Neural cell (in vitro differentiated cells): ENCODE results near the gene TIPRL.
"Not testable (repeated sequence)": the region's sequence is repeated elsewhere in the genome, so short reads cannot be mapped to it uniquely, and the experiment has no call there.

Experiments used
- TAF1 ChIP-seq: IDR thresholded peaks from 2 replicates; pipeline ENCODE4 v1.6.1; 2012; ENCODE audit warnings: low read depth
- TF ChIP-seq, protein P1 (sequence below): fragments of 450-650 bp; IDR thresholded peaks from 2 replicates; pipeline ENCODE4 v1.5.1; 2014; ENCODE audit warnings: antibody characterized with exemption, mild to moderate bottlenecking, moderate library complexity; ENCODE audit not compliant: poor library complexity, severe bottlenecking

DNA sequence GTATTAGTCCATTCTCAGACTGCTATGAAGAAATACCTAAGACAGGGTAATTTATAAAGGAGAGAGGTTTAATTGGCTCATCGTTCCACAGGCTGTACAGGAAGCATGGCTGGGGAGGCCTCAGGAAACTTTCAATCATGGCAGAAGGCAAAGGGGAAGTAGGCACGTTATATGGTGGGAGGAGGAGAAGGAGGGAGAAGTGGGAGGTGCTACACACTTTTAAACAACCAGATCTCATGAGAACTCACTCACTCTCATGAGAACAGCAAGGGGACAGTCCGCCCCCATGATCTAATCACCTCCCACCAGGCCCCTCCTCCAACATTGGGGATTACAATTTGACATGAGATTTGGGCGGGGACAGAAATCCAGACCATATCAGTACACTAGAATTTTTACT, 24.1 kb upstream of the TIPRL start:
- TF ChIP-seq TAF1 = not testable (repeated sequence)
- TF ChIP-seq, protein P1, sequence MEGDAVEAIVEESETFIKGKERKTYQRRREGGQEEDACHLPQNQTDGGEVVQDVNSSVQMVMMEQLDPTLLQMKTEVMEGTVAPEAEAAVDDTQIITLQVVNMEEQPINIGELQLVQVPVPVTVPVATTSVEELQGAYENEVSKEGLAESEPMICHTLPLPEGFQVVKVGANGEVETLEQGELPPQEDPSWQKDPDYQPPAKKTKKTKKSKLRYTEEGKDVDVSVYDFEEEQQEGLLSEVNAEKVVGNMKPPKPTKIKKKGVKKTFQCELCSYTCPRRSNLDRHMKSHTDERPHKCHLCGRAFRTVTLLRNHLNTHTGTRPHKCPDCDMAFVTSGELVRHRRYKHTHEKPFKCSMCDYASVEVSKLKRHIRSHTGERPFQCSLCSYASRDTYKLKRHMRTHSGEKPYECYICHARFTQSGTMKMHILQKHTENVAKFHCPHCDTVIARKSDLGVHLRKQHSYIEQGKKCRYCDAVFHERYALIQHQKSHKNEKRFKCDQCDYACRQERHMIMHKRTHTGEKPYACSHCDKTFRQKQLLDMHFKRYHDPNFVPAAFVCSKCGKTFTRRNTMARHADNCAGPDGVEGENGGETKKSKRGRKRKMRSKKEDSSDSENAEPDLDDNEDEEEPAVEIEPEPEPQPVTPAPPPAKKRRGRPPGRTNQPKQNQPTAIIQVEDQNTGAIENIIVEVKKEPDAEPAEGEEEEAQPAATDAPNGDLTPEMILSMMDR = not testable (repeated sequence)
